Measurements from ENCODE around the gene WDFY3. TPM values are rescaled to one million over a fixed set of nuclear protein-coding genes. Genes with fewer than 3 reads are reported as not detected.

WDFY3 gene
- total and polyA plus RNA-seq, 3 donors from 2014 or later: 31.7 to 168 (median 126) TPM

- no peaks in the 10 kb centered on the region for H3K27me3 ChIP-seq
- no peak overlapping the region for H3K27ac ChIP-seq
- WGBS, 2 donors: 86 to 96% methylated on average over 1 of the region's 1 CpG
- H3K4me3 ChIP-seq: no peak overlapping the region
- DNase-seq: no peak
- H3K36me3 ChIP-seq (ENCODE audit: low read depth, missing control alignments): no peaks in the 10 kb centered on the region
- no peaks in the 10 kb centered on the region for H3K9me3 ChIP-seq
- no peak for TF ChIP-seq CTCF (IDR thresholded peaks at IDR 0.05)
- TF ChIP-seq POLR2A (IDR thresholded peaks at IDR 0.05): no peak
- intact Hi-C loops (cut with DNase I; ENCODE audit: low total_unique reads): no loop called here
- no peaks in the 10 kb centered on the region for H3K4me1 ChIP-seq
These were observed 180.0 kb downstream of the WDFY3 start for GRCh38 chr4:84786478-84786877.

GRCh38 chr4:84782517-84782916, 184.0 kb downstream of the WDFY3 start:
- 93% methylated on average over 4 of the region's 4 CpGs for WGBS, 2 donors
- TF ChIP-seq POLR2A (IDR thresholded peaks at IDR 0.05) (no peak), CTCF (IDR thresholded peaks at IDR 0.05) (no peak)
- no peak overlapping the region for H3K4me3 ChIP-seq

GRCh38 chr4:84780719-84781118, 185.8 kb downstream of the WDFY3 start:
- H3K27ac ChIP-seq: no peak overlapping the region
- H3K4me1 ChIP-seq: no peaks in the 10 kb centered on the region
- no peaks in the 10 kb centered on the region for H3K36me3 ChIP-seq (ENCODE audit: low read depth, missing control alignments)
- intact Hi-C loops (cut with DNase I; ENCODE audit: low total_unique reads): no loop called here
- no peak overlapping the region for H3K4me3 ChIP-seq
- H3K27me3 ChIP-seq: no peaks in the 10 kb centered on the region
- no peaks in the 10 kb centered on the region for H3K9me3 ChIP-seq
- 93 to 98% methylated on average over 3 of the region's 3 CpGs for WGBS, 2 donors
- DNase-seq: no peak
- TF ChIP-seq POLR2A (IDR thresholded peaks at IDR 0.05): no peak
- no peak for TF ChIP-seq CTCF (IDR thresholded peaks at IDR 0.05)

More at GRCh38 chr4:84782517-84782916, 184.0 kb downstream of the WDFY3 start:
- intact Hi-C loops (cut with DNase I; ENCODE audit: low total_unique reads): no loop called here
- Histone ChIP-seq H3K36me3 (ENCODE audit: low read depth, missing control alignments) (no peaks in the 10 kb centered on the region), H3K4me1 (no peaks in the 10 kb centered on the region), H3K27me3 (no peaks in the 10 kb centered on the region), H3K27ac (no peak overlapping the region), H3K9me3 (no peaks in the 10 kb centered on the region)
- DNase-seq: no peak

GRCh38 chr4:84778041-84778440, 188.4 kb downstream of the WDFY3 start:
- no peak for DNase-seq
- H3K4me1 ChIP-seq: no peaks in the 10 kb centered on the region
- no peak for TF ChIP-seq POLR2A (IDR thresholded peaks at IDR 0.05)
- no peak for TF ChIP-seq CTCF (IDR thresholded peaks at IDR 0.05)

GRCh38 chr4:84767168-84767567, 199.3 kb downstream of the WDFY3 start:
- no peaks in the 10 kb centered on the region for H3K27me3 ChIP-seq
- 86 to 95% methylated on average over 3 of the region's 3 CpGs for WGBS, 2 donors
- TF ChIP-seq POLR2A (IDR thresholded peaks at IDR 0.05) (no peak), CTCF (IDR thresholded peaks at IDR 0.05) (no peak)
- H3K4me3 ChIP-seq: no peak overlapping the region
- no peak for DNase-seq
- no peaks in the 10 kb centered on the region for H3K9me3 ChIP-seq
- H3K4me1 ChIP-seq: no peaks in the 10 kb centered on the region
- H3K27ac ChIP-seq: no peak overlapping the region
- intact Hi-C loops (cut with DNase I; ENCODE audit: low total_unique reads): no loop called here
- no peaks in the 10 kb centered on the region for H3K36me3 ChIP-seq (ENCODE audit: low read depth, missing control alignments)

More at GRCh38 chr4:84778041-84778440, 188.4 kb downstream of the WDFY3 start:
- H3K4me3 ChIP-seq: no peak overlapping the region
- no peaks in the 10 kb centered on the region for H3K36me3 ChIP-seq (ENCODE audit: low read depth, missing control alignments)
- H3K9me3 ChIP-seq: no peaks in the 10 kb centered on the region
- H3K27ac ChIP-seq: no peak overlapping the region
- no peaks in the 10 kb centered on the region for H3K27me3 ChIP-seq
- intact Hi-C loops (cut with DNase I; ENCODE audit: low total_unique reads): no loop called here

Data from testis (tissue), 3 donors.